Activated CD4-positive, alpha-beta T cell treated with anti-CD3 and anti-CD28 coated beads, Interleukin-10, Interleukin-2, amounts not matched to agents 100 ng/mL and 50 ng/mL, durations not matched to agents 16 hours and 8 hours (primary cell): ENCODE data around the gene UEVLD.
"Not testable (repeated sequence)": the region's sequence is repeated elsewhere in the genome, so short reads cannot be mapped to it uniquely, and the experiment has no call there.

ENCODE experiments used
- DNase-seq: peaks from one replicate; pipeline ENCODE4 v3.0.0-alpha.2; 2020

The UEVLD gene

GRCh38 chr11:18588297-18589252, at the start of gene UEVLD:
UEVLD (minus strand) TSS chr11:18588734; CDS start chr11:18588654, 80 bp downstream.
- peak; percentile 75 for DNase-seq

GRCh38 chr11:18634140-18635032, 45.9 kb upstream of the UEVLD start, which contains the start of gene SPTY2D1:
SPTY2D1 (minus strand) TSS chr11:18634342; CDS start chr11:18634257, 85 bp downstream.
- peak; percentile 99 for DNase-seq

- peak; percentile 84 for DNase-seq
These were observed 45.0 kb upstream of the UEVLD start for GRCh38 chr11:18633256-18634139.

GRCh38 chr11:18632841-18633240, 44.3 kb upstream of the UEVLD start:
- DNase-seq: peak; percentile 4

- no peak for DNase-seq
These were observed 35.6 kb upstream of the UEVLD start for GRCh38 chr11:18624161-18624560.

- no peak for DNase-seq
These were observed 35.2 kb upstream of the UEVLD start for GRCh38 chr11:18623707-18624106.

GRCh38 chr11:18618342-18619025, 29.9 kb upstream of the UEVLD start:
- DNase-seq: no peak

GRCh38 chr11:18617688-18618341, 29.3 kb upstream of the UEVLD start:
- DNase-seq: peak; percentile 80

- peak; percentile 85 for DNase-seq
These were observed 27.3 kb upstream of the UEVLD start for GRCh38 chr11:18615628-18616392.

- no peak for DNase-seq
These were observed 26.1 kb upstream of the UEVLD start for GRCh38 chr11:18614667-18615066.

- DNase-seq: no peak
These were observed 23.9 kb upstream of the UEVLD start for GRCh38 chr11:18612394-18612793.

GRCh38 chr11:18611196-18611595, 22.7 kb upstream of the UEVLD start:
- DNase-seq: no peak

GRCh38 chr11:18608376-18608775, 19.8 kb upstream of the UEVLD start:
- DNase-seq: no peak

- DNase-seq: no peak
These were observed 12.5 kb upstream of the UEVLD start for GRCh38 chr11:18600915-18601569.

- DNase-seq: no peak
These were observed 11.3 kb upstream of the UEVLD start, which contains the start of gene MISFA for GRCh38 chr11:18599739-18600230. MISFA (plus strand) TSS chr11:18599789; CDS start chr11:18599929, 140 bp downstream.

- no peak for DNase-seq
These were observed 6.6 kb upstream of the UEVLD start for GRCh38 chr11:18594999-18595749.

GRCh38 chr11:18594088-18594487, 5.6 kb upstream of the UEVLD start:
- not testable (repeated sequence) for DNase-seq

- no peak for DNase-seq
These were observed 2.0 kb upstream of the UEVLD start for GRCh38 chr11:18590571-18590970.

- DNase-seq: no peak
These were observed 6.7 kb downstream of the UEVLD start for GRCh38 chr11:18581825-18582224.
